ENCODE results near the gene HES4.

HES4 gene

GRCh38 chr1:1032424-1032823 is 32.5 kb upstream of the HES4 start:
- TF ChIP-seq TCF12 (IDR thresholded peaks at IDR 0.05; ENCODE audit: low read depth) = peak; percentile 8; the same call in 1 of the 2 replicates
- TF ChIP-seq, protein P1, sequence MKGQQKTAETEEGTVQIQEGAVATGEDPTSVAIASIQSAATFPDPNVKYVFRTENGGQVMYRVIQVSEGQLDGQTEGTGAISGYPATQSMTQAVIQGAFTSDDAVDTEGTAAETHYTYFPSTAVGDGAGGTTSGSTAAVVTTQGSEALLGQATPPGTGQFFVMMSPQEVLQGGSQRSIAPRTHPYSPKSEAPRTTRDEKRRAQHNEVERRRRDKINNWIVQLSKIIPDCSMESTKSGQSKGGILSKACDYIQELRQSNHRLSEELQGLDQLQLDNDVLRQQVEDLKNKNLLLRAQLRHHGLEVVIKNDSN (IDR thresholded peaks at IDR 0.05) = no peak

DNA sequence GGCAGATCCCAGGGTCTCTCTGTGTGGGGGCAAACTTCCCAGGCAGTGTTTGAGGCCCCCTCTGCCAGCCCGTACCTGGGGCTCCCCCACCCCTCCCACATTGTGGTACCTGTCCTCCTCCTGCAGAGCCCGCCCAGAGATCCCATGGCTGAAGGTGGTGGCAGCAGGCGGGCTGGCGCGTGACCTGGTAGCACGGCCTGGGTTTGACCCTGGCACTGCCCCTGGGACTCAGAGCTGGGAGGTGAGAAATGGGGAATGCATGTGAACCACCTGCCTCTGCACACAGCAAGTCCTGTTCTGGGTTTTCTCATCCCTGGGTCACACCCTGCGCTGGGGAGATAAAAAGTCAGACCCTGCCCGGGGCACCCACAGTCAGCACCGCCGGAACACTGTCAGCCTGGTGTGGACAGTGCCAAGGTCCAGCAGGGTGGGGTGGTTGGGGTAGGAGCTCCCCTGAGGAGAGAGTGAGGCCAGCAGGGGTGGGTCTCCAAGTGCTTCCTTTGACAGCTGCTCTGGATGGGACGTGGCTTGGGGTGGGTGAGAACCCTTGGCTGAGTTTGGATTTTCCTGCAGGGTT is 31.9 kb upstream of the HES4 start:
- TF ChIP-seq FOXM1 (IDR thresholded peaks at IDR 0.05; ENCODE audit: borderline replicate concordance, low read depth) = no peak

DNA sequence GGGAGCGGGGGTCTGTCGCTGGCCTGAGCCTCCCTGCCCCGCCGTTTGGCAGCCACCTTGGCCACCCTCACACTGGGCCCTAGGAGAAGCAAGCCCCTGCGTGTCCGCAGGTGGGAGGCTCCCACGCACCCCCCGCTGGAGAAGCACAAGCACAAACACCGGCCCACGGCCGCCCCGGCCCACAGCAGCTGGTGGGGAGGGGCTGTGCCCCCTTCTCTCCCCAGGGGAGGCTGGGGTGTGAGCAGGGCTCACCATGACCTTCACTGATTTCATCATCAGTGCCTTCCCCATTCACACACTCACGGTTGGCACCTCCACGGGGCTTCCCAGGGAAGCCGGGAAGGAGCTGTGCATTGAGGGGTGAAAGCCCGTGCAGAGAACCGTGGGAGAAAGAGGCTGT is 27.9 kb upstream of the HES4 start:
- TF ChIP-seq ZBTB7A (IDR thresholded peaks at IDR 0.05; ENCODE audit: low read depth) = no peak
- TF ChIP-seq NFIC (IDR thresholded peaks at IDR 0.05) = no peak
- no peak for TF ChIP-seq EGR1 (IDR thresholded peaks at IDR 0.05)

- TF ChIP-seq ZBTB7A (IDR thresholded peaks at IDR 0.05; ENCODE audit: low read depth) = 0 out of 2 replicates have a peak, but pooled peaks have one; percentile 9
- TF ChIP-seq CEBPB (IDR thresholded peaks at IDR 0.05) = no peak
Measured at GRCh38 chr1:1026599-1027413, 26.9 kb upstream of the HES4 start.

GRCh38 chr1:1025730-1026129 is 25.8 kb upstream of the HES4 start:
- TF ChIP-seq RAD21 (IDR thresholded peaks at IDR 0.05; ENCODE audit: low read depth) = no peak
- no peak for TF ChIP-seq FOXM1 (IDR thresholded peaks at IDR 0.05; ENCODE audit: borderline replicate concordance, low read depth)

DNA sequence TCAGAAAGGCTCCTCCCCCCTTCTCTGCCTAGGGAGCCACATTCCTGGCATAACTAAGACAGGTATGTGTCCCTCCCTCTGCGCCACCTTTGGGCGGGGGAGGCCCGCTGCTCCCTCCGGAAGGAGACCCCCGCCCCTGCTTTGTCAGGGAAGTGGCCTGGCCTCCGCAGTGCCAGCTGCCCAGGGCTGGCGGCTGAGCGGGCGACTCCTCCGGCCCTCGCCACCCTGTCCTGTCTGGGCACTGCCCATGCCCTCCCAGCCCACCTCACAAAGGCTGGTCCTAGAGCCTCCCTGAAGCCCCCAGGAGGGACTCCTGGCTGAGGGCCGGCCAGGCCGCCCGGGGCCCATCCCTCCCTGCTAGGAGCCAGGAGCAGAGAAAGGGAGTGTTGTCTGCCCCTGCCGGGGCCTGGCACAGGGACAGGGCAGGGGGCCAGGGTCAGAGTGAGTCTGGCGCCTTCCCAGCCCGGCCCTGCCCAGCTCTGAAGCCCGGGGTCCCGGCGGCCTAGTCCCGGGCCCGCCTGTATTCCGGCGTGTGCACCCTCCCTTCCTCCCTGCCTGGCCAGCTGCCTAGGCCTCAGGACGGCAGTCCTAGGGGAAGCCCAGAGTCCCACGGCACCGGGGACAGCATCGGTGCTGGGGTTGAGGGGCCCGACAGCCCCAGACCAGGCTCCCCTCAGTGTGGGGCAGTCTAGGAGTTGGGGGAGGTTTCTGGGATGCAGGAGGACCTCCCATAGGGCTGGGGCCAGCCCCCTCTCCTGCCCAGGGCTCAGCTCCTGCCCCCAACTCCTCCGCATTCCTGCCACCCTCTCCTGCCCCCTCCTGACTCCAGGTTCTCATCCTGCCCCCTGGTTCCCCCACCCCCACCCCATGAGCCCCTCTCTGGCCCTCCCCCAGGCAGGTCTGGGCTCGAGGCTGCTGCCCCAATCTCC is 25.1 kb upstream of the HES4 start:
- TF ChIP-seq ZBTB7A (IDR thresholded peaks at IDR 0.05; ENCODE audit: low read depth) = peak; percentile 100
- no peak for TF ChIP-seq TAF1 (IDR thresholded peaks at IDR 0.05; ENCODE audit: low read depth)
- peak; percentile 79 for TF ChIP-seq EP300 (IDR thresholded peaks at IDR 0.05; ENCODE audit: borderline replicate concordance)
- TF ChIP-seq CREB1 (IDR thresholded peaks at IDR 0.05; ENCODE audit: low read depth) = no peak
- TF ChIP-seq CEBPB (IDR thresholded peaks at IDR 0.05) = no peak
- no peak for TF ChIP-seq YY1 (IDR thresholded peaks at IDR 0.05; ENCODE audit: low read depth)
- peak; percentile 100 for TF ChIP-seq TEAD4 (IDR thresholded peaks at IDR 0.05)
- peak; percentile 89 for TF ChIP-seq TCF12 (IDR thresholded peaks at IDR 0.05; ENCODE audit: low read depth)
- TF ChIP-seq FOXM1 (IDR thresholded peaks at IDR 0.05; ENCODE audit: borderline replicate concordance, low read depth) = peak; percentile 37; the same call in 1 of the 2 replicates
- peak; percentile 69 for TF ChIP-seq EGR1 (IDR thresholded peaks at IDR 0.05)
- no peak for TF ChIP-seq RAD21 (IDR thresholded peaks at IDR 0.05; ENCODE audit: low read depth)
- TF ChIP-seq REST (IDR thresholded peaks at IDR 0.05; ENCODE audit: low read depth) = no peak
- TF ChIP-seq, protein P2, sequence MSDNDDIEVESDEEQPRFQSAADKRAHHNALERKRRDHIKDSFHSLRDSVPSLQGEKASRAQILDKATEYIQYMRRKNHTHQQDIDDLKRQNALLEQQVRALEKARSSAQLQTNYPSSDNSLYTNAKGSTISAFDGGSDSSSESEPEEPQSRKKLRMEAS (IDR thresholded peaks at IDR 0.05) = no peak; the same call in 1 of the 2 replicates
- TF ChIP-seq, protein P1 (IDR thresholded peaks at IDR 0.05) = no peak
- TF ChIP-seq NFIC (IDR thresholded peaks at IDR 0.05) = peak; percentile 60; the same call in 1 of the 2 replicates

GRCh38 chr1:1024149-1024770 is 24.4 kb upstream of the HES4 start:
- no peak for TF ChIP-seq EGR1 (IDR thresholded peaks at IDR 0.05)
- no peak for TF ChIP-seq EP300 (IDR thresholded peaks at IDR 0.05; ENCODE audit: borderline replicate concordance)
- TF ChIP-seq CEBPB (IDR thresholded peaks at IDR 0.05) = no peak

DNA sequence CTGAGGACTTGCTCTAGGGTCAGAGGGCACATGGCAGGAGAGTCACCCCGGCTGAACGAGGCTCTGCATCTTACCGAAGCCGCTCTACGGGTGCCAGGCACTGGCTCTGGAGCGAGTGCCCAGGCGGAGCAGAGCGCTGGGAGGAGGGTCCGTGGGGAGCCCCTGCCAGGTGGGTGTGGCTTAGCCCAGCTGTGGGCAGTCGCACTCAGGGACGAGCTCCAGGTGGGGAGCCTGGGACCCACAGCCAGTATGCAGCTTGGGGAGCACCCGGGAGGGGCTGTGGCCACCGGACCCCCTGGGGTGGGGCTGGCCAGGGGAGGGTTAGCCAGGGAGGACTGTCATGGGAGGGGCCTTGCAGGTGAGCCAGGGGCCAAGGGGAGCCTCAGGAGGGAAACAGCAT is 23.8 kb upstream of the HES4 start:
- TF ChIP-seq, protein P1 (IDR thresholded peaks at IDR 0.05) = no peak
- TF ChIP-seq NFIC (IDR thresholded peaks at IDR 0.05) = peak; percentile 21; the same call in 1 of the 2 replicates
- TF ChIP-seq EGR1 (IDR thresholded peaks at IDR 0.05) = no peak
- TF ChIP-seq, protein P2 (IDR thresholded peaks at IDR 0.05) = peak; percentile 55
